Suprapubic skin (tissue), 3 donors: Measurements from ENCODE around the gene RHBDL3.

Source experiments
- CTCF ChIP-seq, 2 donors: fragments of 200-600 bp in 1 of 2; fragments of 450-650 bp in 1 of 2; sonication (generic) in 1 of 2; IDR thresholded peaks; one replicate each; pipeline ENCODE4 v1.5.1; 2016 to 2019; ENCODE audit warnings: antibody characterized with exemption in 2 of 2, mild to moderate bottlenecking in 1 of 2, moderate library complexity in 1 of 2
- POLR2A ChIP-seq, 2 donors: fragments of 450-650 bp; IDR thresholded peaks; one replicate each; pipeline ENCODE4 v1.6.1; 2017; ENCODE audit warnings: antibody characterized with exemption in 2 of 2, mild to moderate bottlenecking in 2 of 2, moderate library complexity in 2 of 2

GRCh38 chr17:32285306-32285705, 19.7 kb downstream of the RHBDL3 start:
- TF ChIP-seq CTCF (IDR thresholded peaks at IDR 0.05), result no peak
- TF ChIP-seq POLR2A (IDR thresholded peaks at IDR 0.05), result no peak
